Parathyroid adenoma (tissue), 2 donors: Measurements from ENCODE around the gene QRICH1.

Experiments used
- H2AFZ ChIP-seq: fragments of 300-600 bp; sonication (generic); one replicate; pipeline ENCODE4 v1.7.0; 2017; ENCODE audit warnings: antibody characterized with exemption, mild to moderate bottlenecking
- H3K27ac ChIP-seq: fragments of 300-600 bp; sonication (generic); one replicate; pipeline ENCODE4 v1.7.0; 2017
- H3K27me3 ChIP-seq: fragments of 300-600 bp; sonication (generic); one replicate; pipeline ENCODE4 v1.7.0; 2017; ENCODE audit warnings: low read length; ENCODE audit not compliant: control insufficient read depth, insufficient read depth
- H3K36me3 ChIP-seq: fragments of 300-600 bp; sonication (generic); one replicate; pipeline ENCODE4 v1.7.0; 2017; ENCODE audit warnings: low read length; ENCODE audit not compliant: control insufficient read depth, insufficient read depth
- H3K4me1 ChIP-seq: fragments of 300-600 bp; sonication (generic); one replicate; pipeline ENCODE4 v1.7.0; 2017; ENCODE audit warnings: control low read depth
- H3K4me2 ChIP-seq: fragments of 300-600 bp; sonication (generic); one replicate; pipeline ENCODE4 v1.7.0; 2017; ENCODE audit warnings: low read length
- H3K4me3 ChIP-seq: fragments of 300-600 bp; sonication (generic); one replicate; pipeline ENCODE4 v1.7.0; 2017; ENCODE audit warnings: low read depth, low read length
- H3K79me2 ChIP-seq: fragments of 300-600 bp; sonication (generic); one replicate; pipeline ENCODE4 v1.7.0; 2017; ENCODE audit warnings: control low read depth
- H3K9ac ChIP-seq: fragments of 300-600 bp; sonication (generic); one replicate; pipeline ENCODE4 v1.7.0; 2017; ENCODE audit warnings: mild to moderate bottlenecking
- H3K9me3 ChIP-seq: fragments of 300-600 bp; sonication (generic); one replicate; pipeline ENCODE4 v1.7.0; 2017; ENCODE audit warnings: low read length; ENCODE audit not compliant: control insufficient read depth
- TF ChIP-seq, protein P1 (sequence below): fragments of 300-600 bp; sonication (generic); IDR thresholded peaks from one replicate; pipeline ENCODE4 v1.7.0; 2017; ENCODE audit warnings: antibody characterized with exemption, mild to moderate bottlenecking
- donor health status: primary hyperparathyroidism.

QRICH1 gene

GRCh38 chr3:49015765-49016164 is 78.1 kb downstream of the QRICH1 start:
- peaks cover 12% of the 10 kb centered on the region for H3K4me1 ChIP-seq
- peaks cover 3% of the 10 kb centered on the region for H3K79me2 ChIP-seq
- no peaks in the 10 kb centered on the region for H3K27me3 ChIP-seq
- no peaks in the 10 kb centered on the region for H3K36me3 ChIP-seq
- no peak overlapping the region for H3K4me3 ChIP-seq
- no peaks in the 10 kb centered on the region for H3K9me3 ChIP-seq
- H3K4me2 ChIP-seq, result no peak overlapping the region
- no peak overlapping the region for H2AFZ ChIP-seq
- no peak overlapping the region for H3K9ac ChIP-seq
- no peak overlapping the region for H3K27ac ChIP-seq
- TF ChIP-seq, protein P1, sequence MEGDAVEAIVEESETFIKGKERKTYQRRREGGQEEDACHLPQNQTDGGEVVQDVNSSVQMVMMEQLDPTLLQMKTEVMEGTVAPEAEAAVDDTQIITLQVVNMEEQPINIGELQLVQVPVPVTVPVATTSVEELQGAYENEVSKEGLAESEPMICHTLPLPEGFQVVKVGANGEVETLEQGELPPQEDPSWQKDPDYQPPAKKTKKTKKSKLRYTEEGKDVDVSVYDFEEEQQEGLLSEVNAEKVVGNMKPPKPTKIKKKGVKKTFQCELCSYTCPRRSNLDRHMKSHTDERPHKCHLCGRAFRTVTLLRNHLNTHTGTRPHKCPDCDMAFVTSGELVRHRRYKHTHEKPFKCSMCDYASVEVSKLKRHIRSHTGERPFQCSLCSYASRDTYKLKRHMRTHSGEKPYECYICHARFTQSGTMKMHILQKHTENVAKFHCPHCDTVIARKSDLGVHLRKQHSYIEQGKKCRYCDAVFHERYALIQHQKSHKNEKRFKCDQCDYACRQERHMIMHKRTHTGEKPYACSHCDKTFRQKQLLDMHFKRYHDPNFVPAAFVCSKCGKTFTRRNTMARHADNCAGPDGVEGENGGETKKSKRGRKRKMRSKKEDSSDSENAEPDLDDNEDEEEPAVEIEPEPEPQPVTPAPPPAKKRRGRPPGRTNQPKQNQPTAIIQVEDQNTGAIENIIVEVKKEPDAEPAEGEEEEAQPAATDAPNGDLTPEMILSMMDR, result no peak

- H3K4me3 ChIP-seq, result no peak overlapping the region
- no peaks in the 10 kb centered on the region for H3K36me3 ChIP-seq
- peaks cover 3% of the 10 kb centered on the region for H3K79me2 ChIP-seq
- no peak overlapping the region for H2AFZ ChIP-seq
- H3K4me1 ChIP-seq, result peaks cover 10% of the 10 kb centered on the region
- TF ChIP-seq, protein P1, result no peak
- H3K27me3 ChIP-seq, result no peaks in the 10 kb centered on the region
- H3K9me3 ChIP-seq, result no peaks in the 10 kb centered on the region
- H3K9ac ChIP-seq, result no peak overlapping the region
- H3K4me2 ChIP-seq, result no peak overlapping the region
- no peak overlapping the region for H3K27ac ChIP-seq
These were observed 78.8 kb downstream of the QRICH1 start for GRCh38 chr3:49015072-49015471.

GRCh38 chr3:49013738-49014660 is 79.9 kb downstream of the QRICH1 start:
- Histone ChIP-seq H3K36me3 (no peaks in the 10 kb centered on the region), H3K27ac (no peak overlapping the region), H3K79me2 (peaks cover 3% of the 10 kb centered on the region), H3K27me3 (no peaks in the 10 kb centered on the region), H3K9me3 (no peaks in the 10 kb centered on the region), H3K4me1 (peaks cover 7% of the 10 kb centered on the region), H3K9ac (no peak overlapping the region), H3K4me2 (no peak overlapping the region), H3K4me3 (no peak overlapping the region), H2AFZ (no peak overlapping the region)
- TF ChIP-seq, protein P1, result peak; percentile 66

DNA sequence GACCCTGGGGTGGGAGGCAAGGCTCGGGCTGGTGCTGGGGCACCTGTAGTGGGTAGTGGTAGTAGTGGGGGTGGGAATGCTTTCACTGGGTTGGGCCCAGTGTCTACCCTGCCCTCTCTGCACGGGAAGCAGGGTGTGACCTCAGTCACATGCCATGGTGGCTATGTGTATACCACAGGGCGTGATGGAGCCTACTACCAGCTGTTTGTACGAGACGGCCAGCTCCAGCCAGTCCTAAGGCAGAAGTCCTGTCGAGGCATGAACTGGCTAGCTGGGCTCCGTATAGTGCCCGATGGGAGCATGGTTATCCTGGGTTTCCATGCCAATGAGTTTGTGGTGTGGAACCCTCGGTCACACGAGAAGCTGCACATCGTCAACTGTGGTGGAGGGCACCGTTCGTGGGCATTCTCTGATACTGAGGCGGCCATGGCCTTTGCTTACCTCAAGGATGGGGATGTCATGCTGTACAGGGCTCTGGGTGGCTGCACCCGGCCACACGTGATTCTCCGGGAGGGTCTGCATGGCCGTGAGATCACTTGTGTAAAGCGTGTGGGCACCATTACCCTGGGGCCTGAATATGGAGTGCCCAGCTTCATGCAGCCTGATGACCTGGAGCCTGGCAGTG is 80.6 kb downstream of the QRICH1 start:
- H3K27me3 ChIP-seq, result no peaks in the 10 kb centered on the region
- peaks cover 3% of the 10 kb centered on the region for H3K79me2 ChIP-seq
- H2AFZ ChIP-seq, result no peak overlapping the region
- no peak overlapping the region for H3K9ac ChIP-seq
- no peak overlapping the region for H3K4me3 ChIP-seq
- no peaks in the 10 kb centered on the region for H3K36me3 ChIP-seq
- H3K4me1 ChIP-seq, result peaks cover 4% of the 10 kb centered on the region
- no peaks in the 10 kb centered on the region for H3K9me3 ChIP-seq
- H3K27ac ChIP-seq, result no peak overlapping the region
- H3K4me2 ChIP-seq, result no peak overlapping the region
- TF ChIP-seq, protein P1, result no peak
